Neural progenitor cell (in vitro differentiated cells): Measurements from ENCODE around the gene WDR72.
"Not testable (repeated sequence)": the region's sequence is repeated elsewhere in the genome, so short reads cannot be mapped to it uniquely, and the experiment has no call there.

ENCODE experiments used
- EZH2 ChIP-seq: fragments of 200-600 bp; sonication (generic); IDR thresholded peaks from 2 replicates; pipeline ENCODE4 v1.6.1; 2017; ENCODE audit warnings: antibody characterized with exemption, mild to moderate bottlenecking, moderate library complexity
- EZH2phosphoT487 ChIP-seq: fragments of 200-600 bp; sonication (generic); IDR thresholded peaks from 2 replicates; pipeline ENCODE4 v1.6.1; 2017; ENCODE audit warnings: antibody characterized with exemption
- TF ChIP-seq, protein P1 (sequence below): fragments of 200-600 bp; sonication (generic); IDR thresholded peaks from 2 replicates; pipeline ENCODE4 v1.5.1; 2017; ENCODE audit warnings: antibody characterized with exemption, mild to moderate bottlenecking

DNA sequence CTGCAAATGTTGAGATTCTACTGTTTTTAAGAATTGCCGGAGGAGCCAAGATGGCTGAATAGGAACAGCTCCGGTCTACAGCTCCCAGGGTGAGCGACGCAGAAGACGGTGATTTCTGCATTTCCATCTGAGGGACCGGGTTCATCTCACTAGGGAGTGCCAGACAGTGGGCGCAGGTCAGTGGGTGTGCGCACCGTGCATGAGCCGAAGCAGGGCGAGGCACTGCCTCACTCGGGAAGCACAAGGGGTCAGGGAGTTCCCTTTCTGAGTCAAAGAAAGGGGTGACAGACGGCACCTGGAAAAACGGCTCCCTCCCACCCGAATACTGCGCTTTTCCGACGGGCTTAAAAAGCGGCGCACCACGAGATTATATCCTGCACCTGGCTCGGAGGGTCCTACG is 75.3 kb downstream of the WDR72 start:
- TF ChIP-seq, protein P1, sequence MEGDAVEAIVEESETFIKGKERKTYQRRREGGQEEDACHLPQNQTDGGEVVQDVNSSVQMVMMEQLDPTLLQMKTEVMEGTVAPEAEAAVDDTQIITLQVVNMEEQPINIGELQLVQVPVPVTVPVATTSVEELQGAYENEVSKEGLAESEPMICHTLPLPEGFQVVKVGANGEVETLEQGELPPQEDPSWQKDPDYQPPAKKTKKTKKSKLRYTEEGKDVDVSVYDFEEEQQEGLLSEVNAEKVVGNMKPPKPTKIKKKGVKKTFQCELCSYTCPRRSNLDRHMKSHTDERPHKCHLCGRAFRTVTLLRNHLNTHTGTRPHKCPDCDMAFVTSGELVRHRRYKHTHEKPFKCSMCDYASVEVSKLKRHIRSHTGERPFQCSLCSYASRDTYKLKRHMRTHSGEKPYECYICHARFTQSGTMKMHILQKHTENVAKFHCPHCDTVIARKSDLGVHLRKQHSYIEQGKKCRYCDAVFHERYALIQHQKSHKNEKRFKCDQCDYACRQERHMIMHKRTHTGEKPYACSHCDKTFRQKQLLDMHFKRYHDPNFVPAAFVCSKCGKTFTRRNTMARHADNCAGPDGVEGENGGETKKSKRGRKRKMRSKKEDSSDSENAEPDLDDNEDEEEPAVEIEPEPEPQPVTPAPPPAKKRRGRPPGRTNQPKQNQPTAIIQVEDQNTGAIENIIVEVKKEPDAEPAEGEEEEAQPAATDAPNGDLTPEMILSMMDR: not testable (repeated sequence)
- not testable (repeated sequence) for TF ChIP-seq EZH2, EZH2phosphoT487
